NCI-H1694 (cell line): ENCODE results near the gene TLR5.

Experiments used
- DNase-seq: peaks from one replicate; lab custom pipeline; 2025; lab: John Stamatoyannopoulos, UW

The TLR5 gene

GRCh38 chr1:223106856-223107255, 36.2 kb downstream of the TLR5 start:
- no peak for DNase-seq

GRCh38 chr1:223105568-223105967, 37.5 kb downstream of the TLR5 start:
- no peak for DNase-seq

GRCh38 chr1:223102797-223103533, 40.1 kb downstream of the TLR5 start:
- DNase-seq = no peak

GRCh38 chr1:223097713-223098112, 45.3 kb downstream of the TLR5 start:
- DNase-seq = no peak

- DNase-seq = no peak
These were observed 47.2 kb downstream of the TLR5 start for GRCh38 chr1:223095870-223096269.

- DNase-seq = no peak
These were observed 51.2 kb downstream of the TLR5 start for GRCh38 chr1:223091896-223092295.

- no peak for DNase-seq
These were observed 53.8 kb downstream of the TLR5 start for GRCh38 chr1:223089250-223089649.

GRCh38 chr1:223088713-223089240, 54.3 kb downstream of the TLR5 start:
- no peak for DNase-seq

GRCh38 chr1:223087291-223088255, 55.5 kb downstream of the TLR5 start:
- DNase-seq = no peak

- DNase-seq = no peak
These were observed 58.6 kb downstream of the TLR5 start for GRCh38 chr1:223084464-223084866.

GRCh38 chr1:223083831-223084230, 59.2 kb downstream of the TLR5 start:
- DNase-seq = no peak

GRCh38 chr1:223082914-223083313, 60.1 kb downstream of the TLR5 start:
- no peak for DNase-seq

- peak; percentile 92 for DNase-seq
These were observed 61.7 kb downstream of the TLR5 start for GRCh38 chr1:223081181-223081994.

GRCh38 chr1:223079498-223079897, 63.5 kb downstream of the TLR5 start:
- no peak for DNase-seq

- no peak for DNase-seq
These were observed 65.7 kb downstream of the TLR5 start for GRCh38 chr1:223077247-223077833.

GRCh38 chr1:223076362-223076761, 66.7 kb downstream of the TLR5 start:
- DNase-seq = no peak

- no peak for DNase-seq
These were observed 67.2 kb downstream of the TLR5 start for GRCh38 chr1:223075834-223076233.

GRCh38 chr1:223074445-223075300, 68.4 kb downstream of the TLR5 start:
- DNase-seq = no peak

- no peak for DNase-seq
These were observed 74.0 kb downstream of the TLR5 start for GRCh38 chr1:223068900-223069665.

- DNase-seq = no peak
These were observed 75.1 kb downstream of the TLR5 start for GRCh38 chr1:223067914-223068313.
